Parathyroid adenoma (tissue), 2 donors: ENCODE data around the gene CCDC102A.

Experiments
- H2AFZ ChIP-seq: fragments of 300-600 bp; sonication (generic); one replicate; pipeline ENCODE4 v1.7.0; 2017; ENCODE audit warnings: antibody characterized with exemption, mild to moderate bottlenecking
- H3K27ac ChIP-seq: fragments of 300-600 bp; sonication (generic); one replicate; pipeline ENCODE4 v1.7.0; 2017
- H3K27me3 ChIP-seq: fragments of 300-600 bp; sonication (generic); one replicate; pipeline ENCODE4 v1.7.0; 2017; ENCODE audit warnings: low read length; ENCODE audit not compliant: control insufficient read depth, insufficient read depth
- H3K36me3 ChIP-seq: fragments of 300-600 bp; sonication (generic); one replicate; pipeline ENCODE4 v1.7.0; 2017; ENCODE audit warnings: low read length; ENCODE audit not compliant: control insufficient read depth, insufficient read depth
- H3K4me1 ChIP-seq: fragments of 300-600 bp; sonication (generic); one replicate; pipeline ENCODE4 v1.7.0; 2017; ENCODE audit warnings: control low read depth
- H3K4me2 ChIP-seq: fragments of 300-600 bp; sonication (generic); one replicate; pipeline ENCODE4 v1.7.0; 2017; ENCODE audit warnings: low read length
- H3K4me3 ChIP-seq: fragments of 300-600 bp; sonication (generic); one replicate; pipeline ENCODE4 v1.7.0; 2017; ENCODE audit warnings: low read depth, low read length
- H3K79me2 ChIP-seq: fragments of 300-600 bp; sonication (generic); one replicate; pipeline ENCODE4 v1.7.0; 2017; ENCODE audit warnings: control low read depth
- H3K9ac ChIP-seq: fragments of 300-600 bp; sonication (generic); one replicate; pipeline ENCODE4 v1.7.0; 2017; ENCODE audit warnings: mild to moderate bottlenecking
- H3K9me3 ChIP-seq: fragments of 300-600 bp; sonication (generic); one replicate; pipeline ENCODE4 v1.7.0; 2017; ENCODE audit warnings: low read length; ENCODE audit not compliant: control insufficient read depth
- CTCF ChIP-seq: fragments of 300-600 bp; sonication (generic); IDR thresholded peaks from one replicate; pipeline ENCODE4 v1.7.0; 2017; ENCODE audit warnings: antibody characterized with exemption, mild to moderate bottlenecking
- donor health status: primary hyperparathyroidism.

CCDC102A gene

DNA sequence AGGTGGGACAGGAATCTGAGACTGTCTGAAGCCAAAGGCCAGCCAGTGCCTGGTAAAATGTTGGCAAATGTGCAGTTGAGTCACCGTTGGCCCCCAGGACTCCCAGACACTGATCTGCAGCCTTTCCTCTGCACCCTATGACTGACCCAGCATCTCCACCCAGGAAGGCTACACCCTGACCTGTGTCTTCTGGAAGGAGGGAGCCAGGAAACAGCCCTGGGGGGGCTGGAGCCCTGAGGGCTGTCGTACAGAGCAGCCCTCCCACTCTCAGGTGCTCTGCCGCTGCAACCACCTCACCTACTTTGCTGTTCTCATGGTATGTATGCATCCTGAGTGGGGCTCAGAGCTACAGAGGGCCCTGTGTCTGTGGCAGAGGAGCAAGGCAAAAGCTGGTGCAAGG lies 30.1 kb upstream of the CCDC102A start:
- peaks cover 7% of the 10 kb centered on the region for H3K4me1 ChIP-seq
- no peaks in the 10 kb centered on the region for H3K79me2 ChIP-seq
- H3K4me3 ChIP-seq: no peak overlapping the region
- H3K27ac ChIP-seq: no peak overlapping the region
- no peak overlapping the region for H2AFZ ChIP-seq
- H3K4me2 ChIP-seq: no peak overlapping the region
- H3K9ac ChIP-seq: no peak overlapping the region
- H3K9me3 ChIP-seq: no peaks in the 10 kb centered on the region
- H3K36me3 ChIP-seq: no peaks in the 10 kb centered on the region
- no peaks in the 10 kb centered on the region for H3K27me3 ChIP-seq
- TF ChIP-seq CTCF: no peak

DNA sequence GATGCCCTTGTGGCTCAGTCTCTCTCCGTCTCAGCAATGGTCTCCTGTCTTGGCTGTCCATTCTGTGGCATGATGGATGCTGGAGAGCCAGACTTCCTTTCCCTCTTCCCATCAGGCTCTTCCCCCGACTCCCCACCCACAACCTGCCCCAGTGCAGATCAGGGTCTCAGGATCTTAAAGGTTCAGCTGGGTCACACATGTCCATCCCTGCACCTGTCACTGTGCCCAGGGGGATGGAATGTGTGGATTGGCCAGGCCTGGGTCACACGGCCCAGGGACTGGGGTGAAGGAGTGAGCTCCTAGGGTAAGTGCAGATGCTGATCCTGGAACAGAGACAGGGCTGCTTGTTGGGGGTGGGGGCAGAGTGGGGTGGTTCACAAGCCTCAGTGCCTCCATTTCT lies 29.1 kb upstream of the CCDC102A start:
- no peak overlapping the region for H3K27ac ChIP-seq
- H3K4me1 ChIP-seq: peaks cover 7% of the 10 kb centered on the region
- no peak overlapping the region for H3K4me3 ChIP-seq
- no peaks in the 10 kb centered on the region for H3K9me3 ChIP-seq
- no peak for TF ChIP-seq CTCF
- no peaks in the 10 kb centered on the region for H3K79me2 ChIP-seq
- no peak overlapping the region for H3K9ac ChIP-seq
- no peaks in the 10 kb centered on the region for H3K27me3 ChIP-seq
- no peaks in the 10 kb centered on the region for H3K36me3 ChIP-seq
- H2AFZ ChIP-seq: no peak overlapping the region
- H3K4me2 ChIP-seq: no peak overlapping the region

GRCh38 chr16:57564571-57565270 lies 28.4 kb upstream of the CCDC102A start:
- no peaks in the 10 kb centered on the region for H3K9me3 ChIP-seq
- H2AFZ ChIP-seq: no peak overlapping the region
- H3K36me3 ChIP-seq: no peaks in the 10 kb centered on the region
- no peak overlapping the region for H3K4me2 ChIP-seq
- H3K4me1 ChIP-seq: peaks cover 7% of the 10 kb centered on the region
- no peak overlapping the region for H3K27ac ChIP-seq
- H3K4me3 ChIP-seq: no peak overlapping the region
- no peak overlapping the region for H3K9ac ChIP-seq
- no peaks in the 10 kb centered on the region for H3K27me3 ChIP-seq
- TF ChIP-seq CTCF: no peak
- H3K79me2 ChIP-seq: no peaks in the 10 kb centered on the region

DNA sequence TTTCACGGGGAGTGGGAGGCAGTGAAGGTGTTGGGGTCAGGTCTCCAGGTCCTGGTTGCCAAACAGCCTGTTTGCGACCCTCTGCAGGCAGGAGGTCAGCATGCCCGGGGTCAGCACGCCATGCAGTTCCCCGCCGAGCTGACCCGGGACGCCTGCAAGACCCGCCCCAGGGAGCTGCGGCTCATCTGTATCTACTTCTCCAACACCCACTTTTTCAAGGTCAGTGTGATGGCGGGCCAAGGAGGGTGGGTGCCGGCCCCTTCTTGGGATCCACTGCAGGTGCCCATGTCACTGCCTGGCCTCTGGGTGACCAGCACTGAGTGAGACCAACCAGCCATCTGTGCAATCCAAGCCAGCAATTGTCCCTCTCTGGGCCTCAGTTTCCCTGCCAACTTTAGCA lies 27.4 kb upstream of the CCDC102A start:
- Histone ChIP-seq H2AFZ (no peak overlapping the region), H3K79me2 (no peaks in the 10 kb centered on the region), H3K36me3 (no peaks in the 10 kb centered on the region), H3K27me3 (no peaks in the 10 kb centered on the region), H3K4me2 (no peak overlapping the region), H3K9ac (no peak overlapping the region), H3K4me1 (peaks cover 7% of the 10 kb centered on the region), H3K9me3 (no peaks in the 10 kb centered on the region), H3K27ac (no peak overlapping the region), H3K4me3 (no peak overlapping the region)
- no peak for TF ChIP-seq CTCF

DNA sequence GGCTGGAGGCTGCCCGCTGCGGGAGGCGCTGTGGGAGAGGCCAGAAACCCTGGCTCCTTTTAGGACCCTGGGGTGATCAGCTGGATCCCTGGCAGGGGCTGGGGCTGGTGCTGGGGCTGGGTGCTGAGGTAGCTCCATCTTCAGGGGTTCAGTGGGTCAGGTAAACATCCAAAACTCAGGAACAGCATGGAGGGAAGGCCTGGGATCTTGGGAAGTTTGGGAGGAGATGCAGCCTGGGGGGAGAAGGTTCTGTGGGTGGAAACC lies 27.0 kb upstream of the CCDC102A start:
- H3K4me3 ChIP-seq: no peak overlapping the region
- H3K4me2 ChIP-seq: no peak overlapping the region
- no peaks in the 10 kb centered on the region for H3K79me2 ChIP-seq
- peaks cover 7% of the 10 kb centered on the region for H3K4me1 ChIP-seq
- no peak overlapping the region for H3K27ac ChIP-seq
- H2AFZ ChIP-seq: no peak overlapping the region
- H3K9me3 ChIP-seq: no peaks in the 10 kb centered on the region
- no peak for TF ChIP-seq CTCF
- H3K9ac ChIP-seq: no peak overlapping the region
- H3K27me3 ChIP-seq: no peaks in the 10 kb centered on the region
- H3K36me3 ChIP-seq: no peaks in the 10 kb centered on the region
